GM23338 (cell line): ENCODE data around the gene EXOC4. TPM values are rescaled to one million over a fixed set of nuclear protein-coding genes. Genes with fewer than 3 reads are reported as not detected.

Experiments
- ATAC-seq: fragments of 200-7000 bp; cut with Tn5 transposase; 3 replicates; pipeline ENCODE4 v1.9.1; 2020
- DNase-seq: peaks from one replicate; pipeline ENCODE4 v3.0.0-alpha.2; 2015; ENCODE audit warnings: low spot score
- H2AFZ ChIP-seq: fragments of 200-600 bp; sonication (generic); 2 replicates; pipeline ENCODE4 v1.8.0; 2016; ENCODE audit warnings: antibody characterized with exemption, mild to moderate bottlenecking, moderate library complexity
- H3F3A ChIP-seq: fragments of 200-600 bp; sonication (generic); replicated peaks from 2 replicates; pipeline ENCODE4 v1.8.0; 2017; ENCODE audit warnings: antibody characterized with exemption, mixed run types, low read depth
- H3K27ac ChIP-seq: fragments of 200-600 bp; sonication (generic); 2 replicates; pipeline ENCODE4 v1.6.1; 2016; ENCODE audit warnings: low read depth
- H3K27me3 ChIP-seq: fragments of 200-600 bp; sonication (generic); 2 replicates; pipeline ENCODE4 v1.8.0; 2016; ENCODE audit warnings: mild to moderate bottlenecking, mixed run types, moderate library complexity; ENCODE audit not compliant: insufficient read depth
- H3K36me3 ChIP-seq: fragments of 200-600 bp; sonication (generic); 2 replicates; pipeline ENCODE4 v1.8.0; 2016; ENCODE audit warnings: mild to moderate bottlenecking; ENCODE audit not compliant: insufficient read depth
- H3K4me1 ChIP-seq: fragments of 200-600 bp; sonication (generic); 2 replicates; pipeline ENCODE4 v1.8.0; 2016; ENCODE audit warnings: mild to moderate bottlenecking, moderate library complexity; ENCODE audit not compliant: insufficient read depth
- H3K4me2 ChIP-seq: fragments of 200-600 bp; sonication (generic); 2 replicates; pipeline ENCODE4 v1.7.1; 2017; ENCODE audit warnings: mixed run types
- H3K4me3 ChIP-seq: fragments of 200-600 bp; sonication (generic); 2 replicates; pipeline ENCODE4 v1.6.1; 2016; ENCODE audit warnings: mixed run types
- H3K79me2 ChIP-seq: fragments of 200-600 bp; sonication (generic); replicated peaks from 2 replicates; pipeline ENCODE4 v1.8.0; 2017; ENCODE audit warnings: mild to moderate bottlenecking; ENCODE audit not compliant: insufficient read depth
- H3K9me2 ChIP-seq: fragments of 200-600 bp; sonication (generic); 2 replicates; pipeline ENCODE4 v1.8.0; 2017; ENCODE audit not compliant: insufficient read depth
- H4K20me1 ChIP-seq: fragments of 200-600 bp; sonication (generic); replicated peaks from 2 replicates; pipeline ENCODE4 v1.8.0; 2017; ENCODE audit warnings: mild to moderate bottlenecking; ENCODE audit not compliant: insufficient read depth
- H3K27ac Mint-ChIP-seq: 2 replicates; pipeline ENCODE4 v1.8.0; 2020; ENCODE audit warnings: inconsistent platforms, mild to moderate bottlenecking, moderate library complexity, mixed read lengths
- H3K27me3 Mint-ChIP-seq: 3 replicates; pipeline ENCODE4 v1.8.0; 2022; ENCODE audit warnings: low read depth, mild to moderate bottlenecking, moderate library complexity, mixed read lengths, inconsistent platforms; ENCODE audit not compliant: insufficient read depth, poor library complexity
- H3K36me3 Mint-ChIP-seq: 3 replicates; pipeline ENCODE4 v1.8.0; 2021; ENCODE audit warnings: low read depth, mild to moderate bottlenecking, inconsistent platforms, moderate library complexity, mixed read lengths
- H3K4me1 Mint-ChIP-seq: 3 replicates; pipeline ENCODE4 v1.8.0; 2020; ENCODE audit warnings: mild to moderate bottlenecking, inconsistent platforms, mixed read lengths
- H3K4me3 Mint-ChIP-seq: 3 replicates; pipeline ENCODE4 v1.8.0; 2021; ENCODE audit warnings: moderate library complexity, mild to moderate bottlenecking, inconsistent platforms, mixed read lengths
- H3K9me3 Mint-ChIP-seq: 3 replicates; pipeline ENCODE4 v1.8.0; 2020; ENCODE audit warnings: moderate library complexity, mild to moderate bottlenecking, inconsistent platforms, mixed read lengths
- CREB1 ChIP-seq: fragments of 250-450 bp; sonication (Bioruptor Pico); IDR thresholded peaks from 2 replicates; pipeline ENCODE4 v1.5.0; 2020; ENCODE audit warnings: low read depth, mild to moderate bottlenecking, moderate library complexity
- EZH2 ChIP-seq: fragments of 200-600 bp; sonication (generic); IDR thresholded peaks from one replicate; pipeline ENCODE4 v1.8.0; 2017; ENCODE audit warnings: antibody characterized with exemption, mild to moderate bottlenecking, low read depth; ENCODE audit not compliant: unreplicated experiment
- EZH2phosphoT487 ChIP-seq: fragments of 200-600 bp; sonication (generic); IDR thresholded peaks from one replicate; pipeline ENCODE4 v1.8.1; 2018; ENCODE audit warnings: antibody characterized with exemption; ENCODE audit not compliant: unreplicated experiment
- JUNB ChIP-seq: IDR thresholded peaks from one replicate; pipeline ENCODE4 v1.6.1; 2016; ENCODE audit warnings: antibody characterized with exemption; ENCODE audit not compliant: unreplicated experiment
- POLR2AphosphoS5 ChIP-seq: IDR thresholded peaks from 2 replicates; pipeline ENCODE4 v1.6.1; 2016; ENCODE audit warnings: antibody characterized with exemption, low read depth
- STAT1 ChIP-seq: IDR thresholded peaks from one replicate; pipeline ENCODE4 v1.6.1; 2016; ENCODE audit warnings: antibody characterized with exemption; ENCODE audit not compliant: unreplicated experiment
- ZNF114 ChIP-seq: fragments of 250-450 bp; sonication (Bioruptor Pico); IDR thresholded peaks from 2 replicates; pipeline ENCODE4 v1.5.0; 2020; ENCODE audit warnings: mild to moderate bottlenecking, moderate library complexity
- ZNF331 ChIP-seq: fragments of 250-450 bp; sonication (Bioruptor Pico); IDR thresholded peaks from 2 replicates; pipeline ENCODE4 v1.5.0; 2020; ENCODE audit warnings: low read depth, mild to moderate bottlenecking, moderate library complexity
- polyA plus RNA-seq: library from polyadenylated mRNA; unstranded; fragments of >200 nt; fragmentation: Nextera tagmentation; extraction: Ambion mirVana; gene quantifications from 2 replicates; pipeline ENCODE4 v1.2.1, GENCODE V29; 2016
- total RNA-seq: library from RNA; depleted of rRNA; stranded (reverse); fragments of >200 nt; shearing (Covaris generic); gene quantifications from 2 replicates; pipeline ENCODE4 v1.2.3, GENCODE V29; 2014
- TF ChIP-seq, protein P1 (sequence below): IDR thresholded peaks from 2 replicates; pipeline ENCODE4 v1.6.1; 2016; ENCODE audit warnings: antibody characterized with exemption
- TF ChIP-seq, protein P2 (sequence below): fragments of 250-450 bp; sonication (Bioruptor Pico); IDR thresholded peaks from 2 replicates; pipeline ENCODE4 v1.5.0; 2020; ENCODE audit warnings: mild to moderate bottlenecking, moderate library complexity

Gene EXOC4
- total and polyA plus RNA-seq, 2 experiments from 2014 or later: 37.5 to 52.7 TPM

DNA sequence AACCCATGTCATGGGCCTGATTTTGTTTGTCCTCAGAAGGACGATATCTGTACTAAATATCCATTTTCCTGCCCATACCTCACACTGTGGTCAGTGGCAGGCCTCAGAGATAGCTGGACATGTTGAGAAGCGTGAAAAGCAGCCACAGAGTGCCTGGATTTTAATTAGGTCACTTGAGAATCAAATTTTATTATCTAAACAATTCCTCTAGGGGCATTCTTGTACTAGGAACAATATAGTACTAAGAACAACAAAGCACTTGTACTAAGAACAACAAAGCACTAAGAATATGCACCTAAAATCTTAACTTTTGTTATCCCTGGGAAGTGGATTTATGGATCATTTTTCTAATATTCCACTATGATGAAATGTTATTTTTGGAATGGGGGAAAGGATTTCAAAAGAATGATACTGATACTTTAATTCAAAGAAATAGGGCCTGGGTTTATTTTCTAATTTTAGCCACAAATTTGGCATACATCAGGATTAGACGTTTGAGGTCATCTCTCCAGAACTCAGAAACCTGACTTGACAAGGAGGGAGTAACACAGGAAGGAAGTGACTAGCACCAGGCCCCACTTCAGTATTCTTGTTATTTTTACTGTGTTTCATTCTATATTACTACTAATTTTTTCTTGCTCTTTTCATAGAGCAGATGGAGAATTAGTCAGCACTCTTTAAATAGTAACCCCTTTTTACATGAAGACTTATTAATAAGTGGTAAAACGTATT, 112.2 kb downstream of the EXOC4 start:
- Mint-ChIP-seq H3K27me3 (no peaks in the 10 kb centered on the region), H3K27ac (no peak overlapping the region), H3K9me3 (peaks cover 9% of the 10 kb centered on the region), H3K4me1 (peaks cover 17% of the 10 kb centered on the region), H3K36me3 (peaks cover 19% of the 10 kb centered on the region; the same call in 2 of the 3 replicates), H3K4me3 (no peak overlapping the region)
- Histone ChIP-seq H3F3A (no peaks in the 10 kb centered on the region), H3K9me2 (no peaks in the 10 kb centered on the region), H3K4me1 (peaks cover 6% of the 10 kb centered on the region), H3K79me2 (no peaks in the 10 kb centered on the region), H3K36me3 (0 out of 2 replicates have a peak, but pooled peaks cover 2% of the 10 kb centered on the region), H4K20me1 (no peaks in the 10 kb centered on the region), H3K4me3 (no peak overlapping the region), H3K27me3 (no peaks in the 10 kb centered on the region), H2AFZ (no peak overlapping the region), H3K4me2 (no peak overlapping the region), H3K27ac (no peak overlapping the region)
- ATAC-seq (no peak), DNase-seq (no peak)
- no peak for TF ChIP-seq STAT1
- TF ChIP-seq, protein P1, sequence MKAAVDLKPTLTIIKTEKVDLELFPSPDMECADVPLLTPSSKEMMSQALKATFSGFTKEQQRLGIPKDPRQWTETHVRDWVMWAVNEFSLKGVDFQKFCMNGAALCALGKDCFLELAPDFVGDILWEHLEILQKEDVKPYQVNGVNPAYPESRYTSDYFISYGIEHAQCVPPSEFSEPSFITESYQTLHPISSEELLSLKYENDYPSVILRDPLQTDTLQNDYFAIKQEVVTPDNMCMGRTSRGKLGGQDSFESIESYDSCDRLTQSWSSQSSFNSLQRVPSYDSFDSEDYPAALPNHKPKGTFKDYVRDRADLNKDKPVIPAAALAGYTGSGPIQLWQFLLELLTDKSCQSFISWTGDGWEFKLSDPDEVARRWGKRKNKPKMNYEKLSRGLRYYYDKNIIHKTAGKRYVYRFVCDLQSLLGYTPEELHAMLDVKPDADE: no peak
- no peak for TF ChIP-seq POLR2AphosphoS5

DNA sequence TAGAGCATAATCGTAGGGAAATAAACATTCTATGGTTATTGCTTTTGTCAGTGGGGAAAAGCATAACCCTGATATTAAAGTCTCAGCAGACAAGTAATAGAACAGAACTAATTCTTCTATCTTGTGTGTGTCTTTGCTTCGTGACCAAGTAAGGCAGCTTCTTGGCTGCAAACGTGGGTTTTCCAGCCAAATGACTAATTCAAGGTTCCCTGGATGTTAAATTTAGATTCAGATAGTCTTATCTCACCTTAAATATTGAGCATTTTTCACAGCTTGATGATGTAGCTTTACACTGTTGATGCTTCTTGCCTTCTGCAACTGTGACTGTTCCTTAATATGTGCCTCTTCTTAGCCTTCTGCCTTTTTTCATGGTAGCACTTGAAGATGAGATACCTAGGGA, 113.0 kb downstream of the EXOC4 start:
- no peak for TF ChIP-seq ZNF331
- TF ChIP-seq EZH2phosphoT487: no peak
- no peak for TF ChIP-seq POLR2AphosphoS5
- TF ChIP-seq EZH2: no peak
- TF ChIP-seq ZNF114: no peak
- no peak for TF ChIP-seq CREB1 (CRISPR knock-in tag)
- no peaks in the 10 kb centered on the region for H3K27me3 ChIP-seq
- no peak overlapping the region for H3K4me2 ChIP-seq
- Mint-ChIP-seq H3K4me3 (no peak overlapping the region), H3K9me3 (peaks cover 8% of the 10 kb centered on the region), H3K4me1 (peaks cover 21% of the 10 kb centered on the region), H3K27ac (no peak overlapping the region; the same call in 1 of the 2 replicates), H3K36me3 (peaks cover 14% of the 10 kb centered on the region; the same call in 2 of the 3 replicates), H3K27me3 (no peaks in the 10 kb centered on the region)
- ATAC-seq (no peak), DNase-seq (no peak)
- H3K79me2 ChIP-seq: no peaks in the 10 kb centered on the region
- no peak overlapping the region for H2AFZ ChIP-seq
- H3K27ac ChIP-seq: no peak overlapping the region
- no peaks in the 10 kb centered on the region for H4K20me1 ChIP-seq
- H3K4me3 ChIP-seq: no peak overlapping the region
- H3K9me2 ChIP-seq: no peaks in the 10 kb centered on the region
- peaks cover 8% of the 10 kb centered on the region for H3K4me1 ChIP-seq
- H3F3A ChIP-seq: no peaks in the 10 kb centered on the region
- H3K36me3 ChIP-seq: 0 out of 2 replicates have a peak, but pooled peaks cover 2% of the 10 kb centered on the region

DNA sequence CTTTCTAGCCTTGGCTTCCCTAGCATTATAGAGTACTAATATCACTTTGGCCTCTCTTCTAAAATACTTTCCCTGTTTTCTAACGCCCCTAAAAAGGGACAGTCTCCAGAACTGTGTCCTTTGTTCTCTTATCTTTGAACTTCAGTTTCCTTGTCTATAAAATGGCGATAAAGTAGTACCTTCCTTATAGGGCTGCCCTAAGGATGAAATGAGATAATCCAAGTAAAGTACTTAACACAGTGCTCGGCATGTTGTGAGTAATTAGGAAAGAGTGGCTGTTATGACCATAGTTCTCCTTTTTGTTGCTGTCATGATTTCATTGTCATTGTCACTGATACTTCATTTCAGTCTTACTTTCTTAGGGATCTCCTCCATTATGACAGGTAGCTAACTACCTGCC, 114.7 kb downstream of the EXOC4 start:
- no peak overlapping the region for H3K27ac Mint-ChIP-seq
- H3K27ac ChIP-seq: no peak overlapping the region
- no peaks in the 10 kb centered on the region for H3K36me3 Mint-ChIP-seq
- no peak overlapping the region for H3K4me3 ChIP-seq
- DNase-seq (no peak), ATAC-seq (no peak)
- peaks cover 33% of the 10 kb centered on the region for H3K4me1 Mint-ChIP-seq
- no peaks in the 10 kb centered on the region for H3K9me2 ChIP-seq
- H3K79me2 ChIP-seq: no peaks in the 10 kb centered on the region
- H3K4me1 ChIP-seq: peaks cover 17% of the 10 kb centered on the region
- no peak overlapping the region for H3K4me3 Mint-ChIP-seq
- no peak overlapping the region for H3K4me2 ChIP-seq
- no peaks in the 10 kb centered on the region for H3F3A ChIP-seq
- no peaks in the 10 kb centered on the region for H4K20me1 ChIP-seq
- no peaks in the 10 kb centered on the region for H3K9me3 Mint-ChIP-seq
- H3K27me3 ChIP-seq: no peaks in the 10 kb centered on the region
- H2AFZ ChIP-seq: no peak overlapping the region
- no peaks in the 10 kb centered on the region for H3K27me3 Mint-ChIP-seq
- no peaks in the 10 kb centered on the region for H3K36me3 ChIP-seq
- no peak for TF ChIP-seq JUNB
- TF ChIP-seq, protein P2, sequence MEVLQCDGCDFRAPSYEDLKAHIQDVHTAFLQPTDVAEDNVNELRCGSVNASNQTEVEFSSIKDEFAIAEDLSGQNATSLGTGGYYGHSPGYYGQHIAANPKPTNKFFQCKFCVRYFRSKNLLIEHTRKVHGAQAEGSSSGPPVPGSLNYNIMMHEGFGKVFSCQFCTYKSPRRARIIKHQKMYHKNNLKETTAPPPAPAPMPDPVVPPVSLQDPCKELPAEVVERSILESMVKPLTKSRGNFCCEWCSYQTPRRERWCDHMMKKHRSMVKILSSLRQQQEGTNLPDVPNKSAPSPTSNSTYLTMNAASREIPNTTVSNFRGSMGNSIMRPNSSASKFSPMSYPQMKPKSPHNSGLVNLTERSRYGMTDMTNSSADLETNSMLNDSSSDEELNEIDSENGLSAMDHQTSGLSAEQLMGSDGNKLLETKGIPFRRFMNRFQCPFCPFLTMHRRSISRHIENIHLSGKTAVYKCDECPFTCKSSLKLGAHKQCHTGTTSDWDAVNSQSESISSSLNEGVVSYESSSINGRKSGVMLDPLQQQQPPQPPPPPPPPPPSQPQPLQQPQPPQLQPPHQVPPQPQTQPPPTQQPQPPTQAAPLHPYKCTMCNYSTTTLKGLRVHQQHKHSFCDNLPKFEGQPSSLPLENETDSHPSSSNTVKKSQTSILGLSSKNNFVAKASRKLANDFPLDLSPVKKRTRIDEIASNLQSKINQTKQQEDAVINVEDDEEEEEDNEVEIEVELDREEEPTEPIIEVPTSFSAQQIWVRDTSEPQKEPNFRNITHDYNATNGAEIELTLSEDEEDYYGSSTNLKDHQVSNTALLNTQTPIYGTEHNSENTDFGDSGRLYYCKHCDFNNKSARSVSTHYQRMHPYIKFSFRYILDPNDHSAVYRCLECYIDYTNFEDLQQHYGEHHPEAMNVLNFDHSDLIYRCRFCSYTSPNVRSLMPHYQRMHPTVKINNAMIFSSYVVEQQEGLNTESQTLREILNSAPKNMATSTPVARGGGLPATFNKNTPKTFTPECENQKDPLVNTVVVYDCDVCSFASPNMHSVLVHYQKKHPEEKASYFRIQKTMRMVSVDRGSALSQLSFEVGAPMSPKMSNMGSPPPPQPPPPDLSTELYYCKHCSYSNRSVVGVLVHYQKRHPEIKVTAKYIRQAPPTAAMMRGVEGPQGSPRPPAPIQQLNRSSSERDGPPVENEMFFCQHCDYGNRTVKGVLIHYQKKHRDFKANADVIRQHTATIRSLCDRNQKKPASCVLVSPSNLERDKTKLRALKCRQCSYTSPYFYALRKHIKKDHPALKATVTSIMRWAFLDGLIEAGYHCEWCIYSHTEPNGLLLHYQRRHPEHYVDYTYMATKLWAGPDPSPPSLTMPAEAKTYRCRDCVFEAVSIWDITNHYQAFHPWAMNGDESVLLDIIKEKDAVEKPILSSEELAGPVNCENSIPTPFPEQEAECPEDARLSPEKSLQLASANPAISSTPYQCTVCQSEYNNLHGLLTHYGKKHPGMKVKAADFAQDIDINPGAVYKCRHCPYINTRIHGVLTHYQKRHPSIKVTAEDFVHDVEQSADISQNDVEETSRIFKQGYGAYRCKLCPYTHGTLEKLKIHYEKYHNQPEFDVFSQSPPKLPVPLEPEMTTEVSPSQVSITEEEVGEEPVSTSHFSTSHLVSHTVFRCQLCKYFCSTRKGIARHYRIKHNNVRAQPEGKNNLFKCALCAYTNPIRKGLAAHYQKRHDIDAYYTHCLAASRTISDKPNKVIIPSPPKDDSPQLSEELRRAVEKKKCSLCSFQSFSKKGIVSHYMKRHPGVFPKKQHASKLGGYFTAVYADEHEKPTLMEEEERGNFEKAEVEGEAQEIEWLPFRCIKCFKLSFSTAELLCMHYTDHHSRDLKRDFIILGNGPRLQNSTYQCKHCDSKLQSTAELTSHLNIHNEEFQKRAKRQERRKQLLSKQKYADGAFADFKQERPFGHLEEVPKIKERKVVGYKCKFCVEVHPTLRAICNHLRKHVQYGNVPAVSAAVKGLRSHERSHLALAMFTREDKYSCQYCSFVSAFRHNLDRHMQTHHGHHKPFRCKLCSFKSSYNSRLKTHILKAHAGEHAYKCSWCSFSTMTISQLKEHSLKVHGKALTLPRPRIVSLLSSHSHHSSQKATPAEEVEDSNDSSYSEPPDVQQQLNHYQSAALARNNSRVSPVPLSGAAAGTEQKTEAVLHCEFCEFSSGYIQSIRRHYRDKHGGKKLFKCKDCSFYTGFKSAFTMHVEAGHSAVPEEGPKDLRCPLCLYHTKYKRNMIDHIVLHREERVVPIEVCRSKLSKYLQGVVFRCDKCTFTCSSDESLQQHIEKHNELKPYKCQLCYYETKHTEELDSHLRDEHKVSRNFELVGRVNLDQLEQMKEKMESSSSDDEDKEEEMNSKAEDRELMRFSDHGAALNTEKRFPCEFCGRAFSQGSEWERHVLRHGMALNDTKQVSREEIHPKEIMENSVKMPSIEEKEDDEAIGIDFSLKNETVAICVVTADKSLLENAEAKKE (CRISPR knock-in tag): no peak
- TF ChIP-seq ZNF331: no peak
- no peak for TF ChIP-seq CREB1 (CRISPR knock-in tag)
- TF ChIP-seq EZH2phosphoT487: no peak
